Endothelial cell of umbilical vein (primary cell): ENCODE results near the gene PRXL2A. TPM values are rescaled to one million over a fixed set of nuclear protein-coding genes. Genes with fewer than 3 reads are reported as not detected.

Experiments
- BruUV-seq: library from RNA; stranded (reverse); fragments of 400-500 nt; replicated peaks from 2 replicates; lab custom pipeline; 2021; lab: Mats Ljungman, UMichigan
- CTCF ChIA-PET: fragments of 300-600, 350-600 bp; sonication (Branson Sonifier 250); formaldehyde crosslinking; loops from one replicate; lab custom pipeline; 2021; ENCODE audit warnings: antibody characterized with exemption, inconsistent platforms; lab: Charles Lee
- POLR2A ChIA-PET: fragments of 300-600, 350-600 bp; sonication (Branson Sonifier 250); formaldehyde crosslinking; loops from one replicate; lab custom pipeline; 2021; ENCODE audit warnings: antibody characterized with exemption, inconsistent platforms; lab: Charles Lee
- DNase-seq: peaks from one replicate; pipeline ENCODE4 v3.0.0-alpha.2; 2011; ENCODE audit warnings: low read depth, low spot score
- FAIRE-seq: peaks from 2 replicates; lab custom pipeline; 2011; peaks lifted over from hg19 to GRCh38; lab: Jason Lieb, UNC
- H2AFZ ChIP-seq: 2 replicates; pipeline ENCODE4 v1.6.0; 2012; ENCODE audit warnings: low read depth, low read length, control low read depth, inconsistent platforms
- H3K27ac ChIP-seq: 2 replicates; pipeline ENCODE4 v1.5.1; 2011; ENCODE audit warnings: low read depth, mild to moderate bottlenecking, control low read depth, low read length, moderate library complexity; ENCODE audit not compliant: insufficient read depth
- H3K27me3 ChIP-seq, 2 experiments: 2 replicates each; pipeline versions ENCODE4 v1.6.0 to v1.6.1; 2011; ENCODE audit warnings: low read length in 2 of 2, mixed read lengths in 1 of 2; ENCODE audit not compliant: control insufficient read depth in 2 of 2, insufficient read depth in 2 of 2
- H3K36me3 ChIP-seq, 2 experiments: 2 replicates in 1 of 2; 3 replicates in 1 of 2; pipeline ENCODE4 v1.5.1; 2011; ENCODE audit warnings: low read length in 2 of 2, mild to moderate bottlenecking in 1 of 2, moderate library complexity in 1 of 2; ENCODE audit not compliant: control insufficient read depth in 2 of 2, insufficient read depth in 2 of 2; ENCODE audit errors: extremely low read depth in 1 of 2
- H3K4me1 ChIP-seq: 3 replicates; pipeline ENCODE4 v1.5.1; 2011; ENCODE audit warnings: mild to moderate bottlenecking, low read length; ENCODE audit not compliant: control insufficient read depth, insufficient read depth; ENCODE audit errors: extremely low read depth
- H3K4me2 ChIP-seq: 2 replicates; pipeline ENCODE4 v1.6.1; 2011; ENCODE audit warnings: low read length, control low read depth, mixed read lengths; ENCODE audit not compliant: insufficient read depth
- H3K4me3 ChIP-seq, 3 experiments: fragments of 200-600 bp in 1 of 3; sonication (generic), shearing (Covaris generic) in 1 of 3; replicated peaks in 1 of 3; 2 replicates each; pipeline ENCODE4 v1.5.1; 2011 to 2016; ENCODE audit warnings: control low read depth in 3 of 3, low read length in 3 of 3, mild to moderate bottlenecking in 2 of 3, inconsistent platforms in 1 of 3, low read depth in 1 of 3, moderate library complexity in 1 of 3; ENCODE audit not compliant: insufficient read depth in 1 of 3
- H3K79me2 ChIP-seq: 2 replicates; pipeline ENCODE4 v1.6.0; 2012; ENCODE audit warnings: low read length, inconsistent platforms; ENCODE audit not compliant: control insufficient read depth, insufficient read depth
- H3K9ac ChIP-seq: replicated peaks from 2 replicates; pipeline ENCODE3; 2011; ENCODE audit warnings: low read length, control low read depth; ENCODE audit not compliant: insufficient read depth; ENCODE audit errors: extremely low read depth
- H3K9me1 ChIP-seq: replicated peaks from 3 replicates; pipeline ENCODE4 v1.6.0; 2011; ENCODE audit warnings: mild to moderate bottlenecking, low read length; ENCODE audit not compliant: control insufficient read depth, insufficient read depth; ENCODE audit errors: extremely low read depth
- H3K9me3 ChIP-seq: replicated peaks from 2 replicates; pipeline ENCODE4 v1.5.1; 2012; ENCODE audit warnings: low read length, inconsistent platforms; ENCODE audit not compliant: control insufficient read depth, insufficient read depth
- H4K20me1 ChIP-seq: replicated peaks from 2 replicates; pipeline ENCODE3; 2011; ENCODE audit warnings: mild to moderate bottlenecking, low read length; ENCODE audit not compliant: control insufficient read depth, insufficient read depth; ENCODE audit errors: extremely low read depth
- CTCF ChIP-seq, 2 donors: IDR thresholded peaks; 1 replicate in 1 of 2; 2 replicates in 1 of 2; pipeline ENCODE4 v1.5.1; 2011; ENCODE audit warnings: low read length in 2 of 2, mild to moderate bottlenecking in 2 of 2, moderate library complexity in 2 of 2, control low read depth in 1 of 2, inconsistent platforms in 1 of 2, low read depth in 1 of 2; ENCODE audit not compliant: insufficient read depth in 1 of 2; ENCODE audit errors: extremely low read depth in 1 of 2
- EZH2 ChIP-seq: IDR thresholded peaks from 2 replicates; pipeline ENCODE4 v1.6.1; 2012; ENCODE audit warnings: borderline replicate concordance, low read depth, mild to moderate bottlenecking, moderate library complexity, low read length, inconsistent platforms; ENCODE audit not compliant: severe bottlenecking
- FOS ChIP-seq: IDR thresholded peaks from 2 replicates; pipeline ENCODE4 v1.6.1; 2011; ENCODE audit warnings: mild to moderate bottlenecking, low read length, moderate library complexity, borderline replicate concordance; ENCODE audit not compliant: insufficient read depth
- JUN ChIP-seq: IDR thresholded peaks from 2 replicates; pipeline ENCODE4 v1.6.1; 2011; ENCODE audit warnings: borderline replicate concordance, low read depth; ENCODE audit not compliant: insufficient read length, insufficient read depth
- MAX ChIP-seq: IDR thresholded peaks from 2 replicates; pipeline ENCODE4 v1.6.1; 2011; ENCODE audit not compliant: insufficient read depth, insufficient read length
- MYC ChIP-seq: IDR thresholded peaks from one replicate; pipeline ENCODE4 v1.6.1; 2011; ENCODE audit warnings: mild to moderate bottlenecking, low read depth, low read length
- POLR2A ChIP-seq: IDR thresholded peaks from 2 replicates; pipeline ENCODE4 v1.6.1; 2012; ENCODE audit warnings: low read depth, mild to moderate bottlenecking, control low read depth, low read length
- POLR2AphosphoS5 ChIP-seq: IDR thresholded peaks from 2 replicates; pipeline ENCODE4 v1.6.1; 2012; ENCODE audit warnings: low read depth, mild to moderate bottlenecking, control low read depth, low read length, moderate library complexity; ENCODE audit not compliant: insufficient read depth
- dilution Hi-C: fragments of 300-500 bp; cut with MboI; formaldehyde crosslinking; loops from one replicate; pipeline ENCODE4 v1.15.0; 2019; ENCODE audit warnings: low sequenced_read_pairs; ENCODE audit not compliant: extremely low pct_ligation_motif_present
- intact Hi-C: fragments of 100-400 bp; cut with micrococcal nuclease; formaldehyde crosslinking; loops from one replicate; pipeline ENCODE4 v1.10.0; 2022
- polyA plus RNA-seq, 4 experiments: library from polyadenylated mRNA; depleted of rRNA in 3 of 4; stranded (reverse) in 3 of 4; unstranded in 1 of 4; fragments of >200 nt; gene quantifications; 2 replicates each; pipeline versions ENCODE4 v1.2.1 to v1.2.3, GENCODE V29; 2011 to 2012; ENCODE audit warnings: missing spikeins in 1 of 4
- total RNA-seq: library from RNA; stranded (reverse); gene quantifications from 2 replicates; pipeline ENCODE4 v1.2.3, GENCODE V29; 2021

The PRXL2A gene
- total and polyA plus RNA-seq, 2 donors (not counting 3 experiments of a cell fraction or from before 2014, with no cell fraction given): 113 to 321 TPM

GRCh38 chr10:80397014-80397413 is 11.3 kb upstream of the PRXL2A start:
- Histone ChIP-seq H3K4me2 (no peak overlapping the region), H3K36me3 (no peaks in the 10 kb centered on the region), H3K4me3 (no peak overlapping the region), H3K27me3 (peaks cover 5 to 7% of the 10 kb centered on the region in 2 experiments), H2AFZ (no peak overlapping the region), H3K9me3 (no peaks in the 10 kb centered on the region), H3K9me1 (no peaks in the 10 kb centered on the region), H4K20me1 (no peaks in the 10 kb centered on the region), H3K27ac (no peak overlapping the region), H3K79me2 (no peaks in the 10 kb centered on the region), H3K9ac (no peak overlapping the region), H3K4me1 (no peaks in the 10 kb centered on the region)
- dilution Hi-C loops (no loop called here), intact Hi-C loops (no loop called here)
- ChIA-PET POLR2A (no interaction called here), CTCF (interaction anchor here (0.8 to 2.6 kb wide), 8 partner anchors 9 to 199 kb away, joined by 3 to 10 read pairs (median 4); partner anchors contain the start of gene PRXL2A)
- DNase-seq (no peak), FAIRE-seq (no peak)
- BruUV-seq: no TSS peak
- TF ChIP-seq CTCF (IDR thresholded peaks at IDR 0.05; ENCODE audit: extremely low read depth in 1 of 2, insufficient read depth in 1 of 2, low read depth in 1 of 2, low read length in 2 of 2) (no peak), MAX (no peak)

- intact Hi-C loops: no loop called here
- H3K9me3 ChIP-seq: no peaks in the 10 kb centered on the region
- H4K20me1 ChIP-seq: no peaks in the 10 kb centered on the region
- POLR2A ChIA-PET: no interaction called here
- peaks cover 5 to 7% of the 10 kb centered on the region in 2 experiments for H3K27me3 ChIP-seq
- no peaks in the 10 kb centered on the region for H3K9me1 ChIP-seq
- H3K9ac ChIP-seq: no peak overlapping the region
- peak overlapping the region; percentile 40 for H2AFZ ChIP-seq
- dilution Hi-C loops: no loop called here
- no peaks in the 10 kb centered on the region for H3K4me1 ChIP-seq
- H3K27ac ChIP-seq: no peak overlapping the region
- CTCF ChIA-PET: no interaction called here
- FAIRE-seq: no peak
- no peak overlapping the region for H3K4me3 ChIP-seq
- no TSS peak for BruUV-seq
- H3K79me2 ChIP-seq: no peaks in the 10 kb centered on the region
- DNase-seq: no peak
- no peaks in the 10 kb centered on the region for H3K36me3 ChIP-seq
- H3K4me2 ChIP-seq: no peak overlapping the region
- TF ChIP-seq POLR2A: no peak
- no peak for TF ChIP-seq FOS
- TF ChIP-seq MYC: no peak
- TF ChIP-seq CTCF (IDR thresholded peaks at IDR 0.05; ENCODE audit: extremely low read depth in 1 of 2, insufficient read depth in 1 of 2, low read depth in 1 of 2, low read length in 2 of 2): no peak
- no peak for TF ChIP-seq POLR2AphosphoS5
- TF ChIP-seq JUN: no peak
- no peak for TF ChIP-seq EZH2
Observed at GRCh38 chr10:80400136-80400804, 8.1 kb upstream of the PRXL2A start.
